Measurements from ENCODE around the gene ACTN3.
"Not testable (repeated sequence)": the region's sequence is repeated elsewhere in the genome, so short reads cannot be mapped to it uniquely, and the experiment has no call there.

Gene ACTN3

DNA sequence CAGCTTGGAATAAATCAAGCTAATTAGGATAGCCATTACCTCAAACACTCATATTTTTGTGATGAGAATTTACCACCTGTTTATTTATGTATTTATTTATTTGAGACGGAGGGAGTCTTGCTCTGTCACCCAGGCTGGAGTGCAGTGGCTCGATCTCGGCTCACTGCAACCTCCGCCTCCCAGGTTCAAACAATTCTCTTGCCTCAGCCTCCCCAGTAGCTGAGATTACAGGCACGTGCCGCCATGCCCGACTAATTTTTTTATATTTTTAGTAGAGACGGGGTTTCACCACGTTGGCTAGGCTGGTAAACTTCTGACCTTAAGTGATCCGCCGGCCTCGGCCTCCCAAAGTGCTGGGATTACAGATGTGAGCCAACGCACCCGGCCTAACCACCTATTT, 1.8 kb upstream of the ACTN3 start:
- 90 to 94% methylated on average over 12 to 13 of the region's 14 CpGs for WGBS, 2 experiments (ENCODE audit: insufficient coverage in 2 of 2)
- not testable (repeated sequence) for H3K27ac ChIP-seq (ENCODE audit: low read depth, low read length, severe bottlenecking); H3K4me1 ChIP-seq (ENCODE audit: control insufficient read depth, insufficient read depth, low read length, poor library complexity, severe bottlenecking); H3K36me3 ChIP-seq (ENCODE audit: control insufficient read depth, insufficient read depth, low read length); H3K9me3 ChIP-seq (ENCODE audit: control insufficient read depth, low read length)
- peak overlapping the region; percentile 77 for H3K4me3 ChIP-seq (ENCODE audit: extremely low read depth, insufficient read depth, low read length, poor library complexity, severe bottlenecking)

DNA sequence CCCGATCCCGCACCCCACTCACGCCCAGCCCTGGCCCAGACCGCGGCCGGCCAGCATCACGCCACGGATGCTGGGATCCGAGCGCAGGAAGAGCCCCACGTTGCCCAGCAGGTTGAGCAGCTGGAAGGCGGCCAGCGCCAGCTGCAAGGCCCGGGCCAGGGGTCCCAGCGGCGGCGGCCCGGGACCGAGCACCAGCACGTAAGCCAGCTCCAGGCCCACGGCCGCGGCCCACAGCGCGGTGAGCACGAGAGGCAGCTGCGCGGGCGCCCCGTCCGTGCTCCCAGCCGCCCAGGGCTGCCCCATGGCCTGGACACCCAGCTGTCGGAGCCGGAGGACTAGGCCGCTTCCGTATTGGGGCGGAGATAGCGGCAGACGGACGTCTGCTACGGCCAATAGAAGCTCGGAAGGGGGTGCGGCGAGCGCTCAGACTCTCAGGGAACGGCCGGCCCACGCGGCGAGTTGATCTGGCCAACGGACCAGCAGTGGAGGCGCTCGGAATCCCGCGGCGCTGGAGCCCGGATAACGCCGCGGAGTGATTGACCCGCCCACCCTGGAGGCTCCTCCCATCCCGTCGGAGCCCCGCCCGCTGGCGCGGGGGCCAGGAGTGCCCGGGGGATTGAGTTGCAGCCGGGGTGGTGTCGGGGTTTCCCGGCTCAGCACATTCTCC, 869 bp upstream of the ACTN3 start, which contains the start of gene ZDHHC24:
TSS of gene ZDHHC24 (minus strand) at position 348 of the 667 bp plus-strand sequence. CDS start at position 303, 45 bp downstream.
- Histone ChIP-seq H3K9me3 (ENCODE audit: control insufficient read depth, low read length) (no peaks in the 10 kb centered on the region), H3K27ac (ENCODE audit: low read depth, low read length, severe bottlenecking) (peak within 1 kb of the TSS; percentile 59), H3K36me3 (ENCODE audit: control insufficient read depth, insufficient read depth, low read length) (peaks cover 9% of the 10 kb centered on the region), H3K4me1 (ENCODE audit: control insufficient read depth, insufficient read depth, low read length, poor library complexity, severe bottlenecking) (peaks cover 4% of the 10 kb centered on the region), H3K4me3 (ENCODE audit: extremely low read depth, insufficient read depth, low read length, poor library complexity, severe bottlenecking) (peak within 1 kb of the TSS; percentile 77)
- 0 to 1% methylated on average over 54 to 67 of the region's 71 CpGs for WGBS, 2 experiments (ENCODE audit: insufficient coverage in 2 of 2)

- H3K27ac ChIP-seq (ENCODE audit: low read depth, low read length, severe bottlenecking), result peak overlapping the region; percentile 16
- peaks cover 2% of the 10 kb centered on the region for H3K36me3 ChIP-seq (ENCODE audit: control insufficient read depth, insufficient read depth, low read length)
- H3K9me3 ChIP-seq (ENCODE audit: control insufficient read depth, low read length), result no peaks in the 10 kb centered on the region
- peak overlapping the region; percentile 77 for H3K4me3 ChIP-seq (ENCODE audit: extremely low read depth, insufficient read depth, low read length, poor library complexity, severe bottlenecking)
- 20 to 43% methylated on average over 15 to 17 of the region's 18 CpGs for WGBS, 2 experiments (ENCODE audit: insufficient coverage in 2 of 2)
- H3K4me1 ChIP-seq (ENCODE audit: control insufficient read depth, insufficient read depth, low read length, poor library complexity, severe bottlenecking), result peaks cover 4% of the 10 kb centered on the region
Measured at GRCh38 chr11:66546966-66547661, 411 bp downstream of the ACTN3 start.

GRCh38 chr11:66547662-66548009, 933 bp downstream of the ACTN3 start:
- WGBS, 2 experiments (ENCODE audit: insufficient coverage in 2 of 2), result 19 to 30% methylated on average over 3 of the region's 5 CpGs
- Histone ChIP-seq H3K4me3 (ENCODE audit: extremely low read depth, insufficient read depth, low read length, poor library complexity, severe bottlenecking) (no peak overlapping the region), H3K36me3 (ENCODE audit: control insufficient read depth, insufficient read depth, low read length) (no peaks in the 10 kb centered on the region), H3K4me1 (ENCODE audit: control insufficient read depth, insufficient read depth, low read length, poor library complexity, severe bottlenecking) (peaks cover 4% of the 10 kb centered on the region), H3K9me3 (ENCODE audit: control insufficient read depth, low read length) (no peaks in the 10 kb centered on the region), H3K27ac (ENCODE audit: low read depth, low read length, severe bottlenecking) (no peak overlapping the region)

DNA sequence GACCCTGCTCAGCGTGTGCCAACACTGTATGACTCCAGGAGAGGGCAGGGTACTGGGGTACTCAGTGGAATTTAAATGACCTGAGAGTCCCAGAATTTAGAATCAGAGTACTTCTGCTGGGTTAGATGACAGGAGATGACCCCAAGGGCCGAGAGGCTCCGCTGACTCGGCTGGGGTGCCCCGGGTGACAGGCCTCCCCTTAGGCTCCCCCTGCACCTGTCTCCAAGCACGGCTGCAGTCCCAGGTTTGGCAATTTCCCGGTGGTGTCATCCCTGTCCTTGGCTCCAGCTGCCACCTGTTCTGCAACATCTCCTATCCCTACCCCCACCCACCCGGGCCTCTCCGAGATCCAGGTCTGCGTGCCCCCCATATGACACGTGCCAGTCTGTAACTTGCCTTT, 1.3 kb downstream of the ACTN3 start:
- Histone ChIP-seq H3K4me3 (ENCODE audit: extremely low read depth, insufficient read depth, low read length, poor library complexity, severe bottlenecking) (no peak overlapping the region), H3K27ac (ENCODE audit: low read depth, low read length, severe bottlenecking) (no peak overlapping the region)

DNA sequence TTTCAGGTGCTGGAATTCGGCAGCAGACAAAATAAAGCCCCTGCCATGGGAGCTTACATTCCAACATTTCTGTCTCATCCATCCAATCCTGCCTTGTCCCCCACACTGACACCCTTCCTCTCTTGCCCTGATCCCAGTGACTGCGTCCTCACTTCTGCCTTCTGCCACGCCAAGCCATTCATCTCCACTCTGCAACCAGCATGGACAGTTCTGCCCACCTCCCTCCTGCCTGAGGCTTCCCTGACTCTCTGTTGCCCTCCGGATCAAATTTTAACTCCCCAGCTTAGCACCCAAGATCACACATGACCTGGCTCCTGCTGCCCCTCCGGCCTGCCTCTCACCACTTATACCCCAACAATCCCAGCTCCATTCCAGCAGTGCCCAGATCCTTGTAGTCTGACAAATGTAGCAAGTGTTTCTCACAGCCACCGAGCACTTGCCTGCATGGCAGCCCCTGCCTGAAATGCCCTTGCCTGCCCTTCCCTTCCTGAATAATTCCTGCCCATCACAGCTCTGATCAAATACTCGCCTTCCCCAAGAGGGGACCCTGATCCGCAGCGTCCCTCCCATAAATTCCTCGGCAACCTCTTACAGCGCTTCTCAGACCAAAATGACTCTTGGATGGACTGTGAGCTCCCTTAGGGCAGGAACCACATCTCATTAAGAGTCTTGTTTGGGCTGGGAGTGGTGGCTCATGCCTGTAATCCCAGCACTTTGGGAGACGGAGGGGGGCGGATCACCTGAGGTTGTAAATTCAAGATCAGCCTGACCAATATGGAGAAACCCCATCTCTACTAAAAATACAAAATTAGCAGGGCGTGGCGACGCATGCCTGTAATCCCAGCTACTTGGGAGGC, 2.3 kb downstream of the ACTN3 start:
- Histone ChIP-seq H3K4me3 (ENCODE audit: extremely low read depth, insufficient read depth, low read length, poor library complexity, severe bottlenecking) (no peak overlapping the region), H3K4me1 (ENCODE audit: control insufficient read depth, insufficient read depth, low read length, poor library complexity, severe bottlenecking) (peaks cover 4% of the 10 kb centered on the region), H3K9me3 (ENCODE audit: control insufficient read depth, low read length) (no peaks in the 10 kb centered on the region), H3K36me3 (ENCODE audit: control insufficient read depth, insufficient read depth, low read length) (no peaks in the 10 kb centered on the region), H3K27ac (ENCODE audit: low read depth, low read length, severe bottlenecking) (no peak overlapping the region)
- WGBS, 2 experiments (ENCODE audit: insufficient coverage in 2 of 2), result 72 to 81% methylated on average over 10 of the region's 16 CpGs

More for the DNA sequence above, 1.3 kb downstream of the ACTN3 start:
- Histone ChIP-seq H3K9me3 (ENCODE audit: control insufficient read depth, low read length) (no peaks in the 10 kb centered on the region), H3K36me3 (ENCODE audit: control insufficient read depth, insufficient read depth, low read length) (no peaks in the 10 kb centered on the region), H3K4me1 (ENCODE audit: control insufficient read depth, insufficient read depth, low read length, poor library complexity, severe bottlenecking) (peaks cover 4% of the 10 kb centered on the region)
- 80 to 82% methylated on average over 11 of the region's 11 CpGs for WGBS, 2 experiments (ENCODE audit: insufficient coverage in 2 of 2)

DNA sequence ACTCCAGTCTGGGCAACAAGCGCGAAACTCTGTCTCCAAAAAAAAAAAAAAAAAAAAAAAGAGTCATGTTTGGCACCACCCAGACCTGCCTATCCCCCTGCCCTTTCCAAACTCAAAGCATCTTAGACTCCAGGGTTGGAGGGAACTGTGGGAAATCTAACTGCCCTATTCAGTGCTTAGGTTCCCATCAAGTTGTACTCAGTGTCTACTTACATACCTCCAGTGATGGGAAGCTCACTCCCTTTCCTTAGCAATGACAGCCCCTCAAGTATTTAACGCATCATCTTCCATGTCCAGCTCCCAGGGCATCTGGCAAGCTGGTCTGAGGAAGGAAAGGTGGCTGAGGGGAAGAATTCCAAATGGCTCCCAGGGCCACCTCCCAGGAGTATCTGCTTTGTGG, 3.0 kb downstream of the ACTN3 start:
- H3K4me1 ChIP-seq (ENCODE audit: control insufficient read depth, insufficient read depth, low read length, poor library complexity, severe bottlenecking), result peaks cover 4% of the 10 kb centered on the region
- no peaks in the 10 kb centered on the region for H3K9me3 ChIP-seq (ENCODE audit: control insufficient read depth, low read length)
- H3K36me3 ChIP-seq (ENCODE audit: control insufficient read depth, insufficient read depth, low read length), result no peaks in the 10 kb centered on the region
- H3K27ac ChIP-seq (ENCODE audit: low read depth, low read length, severe bottlenecking), result no peak overlapping the region
- 100% methylated on average over 1 of the region's 3 CpGs; no CpG with 5 or more reads in 1 of the 2 experiments for WGBS, 2 experiments (ENCODE audit: insufficient coverage in 2 of 2)
- no peak overlapping the region for H3K4me3 ChIP-seq (ENCODE audit: extremely low read depth, insufficient read depth, low read length, poor library complexity, severe bottlenecking)

- Histone ChIP-seq H3K4me1 (ENCODE audit: control insufficient read depth, insufficient read depth, low read length, poor library complexity, severe bottlenecking) (no peaks in the 10 kb centered on the region), H3K4me3 (ENCODE audit: extremely low read depth, insufficient read depth, low read length, poor library complexity, severe bottlenecking) (no peak overlapping the region), H3K27ac (ENCODE audit: low read depth, low read length, severe bottlenecking) (no peak overlapping the region), H3K9me3 (ENCODE audit: control insufficient read depth, low read length) (no peaks in the 10 kb centered on the region), H3K36me3 (ENCODE audit: control insufficient read depth, insufficient read depth, low read length) (no peaks in the 10 kb centered on the region)
- 86% methylated on average over 3 of the region's 4 CpGs for WGBS, 2 experiments (ENCODE audit: insufficient coverage in 2 of 2)
Measured at GRCh38 chr11:66550887-66551286, 4.2 kb downstream of the ACTN3 start.

- no peaks in the 10 kb centered on the region for H3K9me3 ChIP-seq (ENCODE audit: control insufficient read depth, low read length)
- H3K27ac ChIP-seq (ENCODE audit: low read depth, low read length, severe bottlenecking), result no peak overlapping the region
- H3K4me1 ChIP-seq (ENCODE audit: control insufficient read depth, insufficient read depth, low read length, poor library complexity, severe bottlenecking), result no peaks in the 10 kb centered on the region
- 87 to 90% methylated on average over 5 of the region's 5 CpGs for WGBS, 2 experiments (ENCODE audit: insufficient coverage in 2 of 2)
- H3K4me3 ChIP-seq (ENCODE audit: extremely low read depth, insufficient read depth, low read length, poor library complexity, severe bottlenecking), result no peak overlapping the region
- no peaks in the 10 kb centered on the region for H3K36me3 ChIP-seq (ENCODE audit: control insufficient read depth, insufficient read depth, low read length)
Measured at GRCh38 chr11:66554602-66555001, 7.9 kb downstream of the ACTN3 start.

DNA sequence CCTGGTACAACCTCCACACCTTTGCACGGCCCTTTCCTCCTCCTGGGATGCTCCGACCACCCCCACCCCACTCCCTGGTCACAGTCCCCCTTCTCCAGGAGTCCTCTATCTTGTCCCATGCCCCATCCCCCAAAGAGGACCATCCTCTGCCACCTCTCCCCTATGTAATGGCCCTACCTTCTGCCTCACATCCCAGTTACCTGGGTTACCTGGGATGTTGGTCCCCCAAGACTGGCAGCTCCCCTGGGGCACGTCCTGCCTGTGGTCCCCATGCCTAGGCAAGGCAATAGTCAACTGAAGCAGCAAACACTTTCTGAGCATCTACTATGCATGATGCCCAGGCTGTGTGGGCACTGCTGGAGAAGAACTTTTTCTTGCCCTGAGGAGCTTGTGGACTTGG, 8.7 kb downstream of the ACTN3 start:
- no peaks in the 10 kb centered on the region for H3K9me3 ChIP-seq (ENCODE audit: control insufficient read depth, low read length)
- H3K4me1 ChIP-seq (ENCODE audit: control insufficient read depth, insufficient read depth, low read length, poor library complexity, severe bottlenecking), result no peaks in the 10 kb centered on the region
- no peak overlapping the region for H3K4me3 ChIP-seq (ENCODE audit: extremely low read depth, insufficient read depth, low read length, poor library complexity, severe bottlenecking)
- 87 to 95% methylated on average over 3 of the region's 3 CpGs for WGBS, 2 experiments (ENCODE audit: insufficient coverage in 2 of 2)
- no peak overlapping the region for H3K27ac ChIP-seq (ENCODE audit: low read depth, low read length, severe bottlenecking)
- no peaks in the 10 kb centered on the region for H3K36me3 ChIP-seq (ENCODE audit: control insufficient read depth, insufficient read depth, low read length)

Data from mesodermal cell (in vitro differentiated cells).